Measurements from ENCODE around the gene TMTC1. TPM values are rescaled to one million over a fixed set of nuclear protein-coding genes. Genes with fewer than 3 reads are reported as not detected.

Gene TMTC1
- total and polyA plus RNA-seq, 5 donors from 2014 or later: not detected

GRCh38 chr12:29655861-29656260 is 127.9 kb downstream of the TMTC1 start:
- DNase-seq: no peak
- H3K9me3 ChIP-seq (ENCODE audit: control insufficient read depth in 2 of 2, low read length in 2 of 2): no peaks in the 10 kb centered on the region
- Mint-ChIP-seq H3K4me3 (no peak overlapping the region), H3K27ac (no peak overlapping the region), H3K36me3 (no peaks in the 10 kb centered on the region), H3K9me3 (no peaks in the 10 kb centered on the region), H3K27me3 (peaks cover 4% of the 10 kb centered on the region), H3K4me1 (no peaks in the 10 kb centered on the region)
- H3K4me3 ChIP-seq (ENCODE audit: low read depth, low read length): no peak overlapping the region
- H3K27me3 ChIP-seq (ENCODE audit: control insufficient read depth, insufficient read depth, low read length): no peaks in the 10 kb centered on the region
- H3K27ac ChIP-seq (ENCODE audit: insufficient read depth, low read length, poor library complexity, severe bottlenecking): no peak overlapping the region
- no peaks in the 10 kb centered on the region for H3K36me3 ChIP-seq (ENCODE audit: control insufficient read depth, insufficient read depth, low read length)
- no peak for ATAC-seq (ENCODE audit: low read depth in 2 of 2)
- no peaks in the 10 kb centered on the region for H3K4me1 ChIP-seq (ENCODE audit: control insufficient read depth, insufficient read depth, low read length, poor library complexity, severe bottlenecking)

DNA sequence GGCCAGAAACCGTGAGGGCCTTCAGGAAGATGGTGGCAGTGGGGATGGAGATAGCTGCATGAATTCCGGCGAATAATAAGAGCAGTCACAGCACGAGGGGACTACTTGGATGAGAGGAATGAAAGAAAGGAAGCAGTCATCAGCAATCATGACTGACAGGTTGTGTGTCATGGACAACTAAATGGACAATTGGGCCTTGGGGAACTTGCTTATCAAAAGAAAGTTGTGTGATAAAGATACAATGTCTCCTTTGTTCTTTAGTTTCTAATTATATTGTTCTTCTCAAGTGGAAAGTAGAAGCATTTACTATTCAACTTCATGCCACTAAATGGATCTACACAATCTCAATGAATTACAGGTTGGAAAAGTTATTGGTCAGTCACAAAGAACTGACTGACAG is 130.5 kb downstream of the TMTC1 start:
- H3K9me3 Mint-ChIP-seq: peaks cover 0 to 4% (median 0%) of the 10 kb centered on the region in 7 donors
- no peaks in the 10 kb centered on the region for H3K4me1 Mint-ChIP-seq
- Histone ChIP-seq H3K27ac (ENCODE audit: insufficient read depth, low read length, poor library complexity, severe bottlenecking) (no peak overlapping the region), H3K27me3 (ENCODE audit: control insufficient read depth, insufficient read depth, low read length) (no peaks in the 10 kb centered on the region), H3K9me3 (ENCODE audit: control insufficient read depth in 2 of 2, low read length in 2 of 2) (no peaks in the 10 kb centered on the region), H3K4me1 (ENCODE audit: control insufficient read depth, insufficient read depth, low read length, poor library complexity, severe bottlenecking) (no peaks in the 10 kb centered on the region), H3K4me3 (ENCODE audit: low read depth, low read length) (no peak overlapping the region), H3K36me3 (ENCODE audit: control insufficient read depth, insufficient read depth, low read length) (no peaks in the 10 kb centered on the region)
- no peak for ATAC-seq (ENCODE audit: low read depth in 2 of 2)
- DNase-seq: no peak
- H3K27ac Mint-ChIP-seq: no peak overlapping the region
- H3K4me3 Mint-ChIP-seq: no peak overlapping the region
- H3K27me3 Mint-ChIP-seq: peaks cover 4% of the 10 kb centered on the region
- no peaks in the 10 kb centered on the region for H3K36me3 Mint-ChIP-seq

DNA sequence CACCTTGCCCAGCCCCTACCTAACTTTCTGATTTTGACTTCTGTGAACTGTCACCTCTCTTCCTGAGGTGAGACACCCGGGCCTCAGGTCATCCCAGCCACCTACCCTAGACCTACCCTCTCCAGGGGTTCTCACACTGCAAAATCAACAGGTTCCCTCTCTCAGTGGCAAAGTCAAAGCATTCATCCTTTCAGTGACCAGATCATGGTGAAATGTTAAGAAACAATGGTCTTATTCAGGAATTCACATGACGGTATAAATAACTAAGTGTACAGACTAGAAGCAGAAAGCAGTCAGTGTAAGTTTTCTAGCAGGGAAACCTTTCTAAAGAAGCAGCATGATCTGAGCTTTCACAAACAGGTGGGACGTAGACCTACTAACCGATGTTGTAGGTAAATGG is 133.4 kb downstream of the TMTC1 start:
- Mint-ChIP-seq H3K27me3 (peaks cover 4% of the 10 kb centered on the region), H3K4me3 (no peak overlapping the region), H3K9me3 (peaks cover 0 to 4% (median 0%) of the 10 kb centered on the region in 7 donors), H3K27ac (no peak overlapping the region), H3K4me1 (no peaks in the 10 kb centered on the region), H3K36me3 (no peaks in the 10 kb centered on the region)
- no peak for ATAC-seq (ENCODE audit: low read depth in 2 of 2)
- no peaks in the 10 kb centered on the region for H3K27me3 ChIP-seq (ENCODE audit: control insufficient read depth, insufficient read depth, low read length)
- H3K9me3 ChIP-seq (ENCODE audit: control insufficient read depth in 2 of 2, low read length in 2 of 2): no peaks in the 10 kb centered on the region
- no peak overlapping the region for H3K27ac ChIP-seq (ENCODE audit: insufficient read depth, low read length, poor library complexity, severe bottlenecking)
- no peaks in the 10 kb centered on the region for H3K36me3 ChIP-seq (ENCODE audit: control insufficient read depth, insufficient read depth, low read length)
- DNase-seq: no peak
- H3K4me1 ChIP-seq (ENCODE audit: control insufficient read depth, insufficient read depth, low read length, poor library complexity, severe bottlenecking): no peaks in the 10 kb centered on the region
- no peak overlapping the region for H3K4me3 ChIP-seq (ENCODE audit: low read depth, low read length)

DNA sequence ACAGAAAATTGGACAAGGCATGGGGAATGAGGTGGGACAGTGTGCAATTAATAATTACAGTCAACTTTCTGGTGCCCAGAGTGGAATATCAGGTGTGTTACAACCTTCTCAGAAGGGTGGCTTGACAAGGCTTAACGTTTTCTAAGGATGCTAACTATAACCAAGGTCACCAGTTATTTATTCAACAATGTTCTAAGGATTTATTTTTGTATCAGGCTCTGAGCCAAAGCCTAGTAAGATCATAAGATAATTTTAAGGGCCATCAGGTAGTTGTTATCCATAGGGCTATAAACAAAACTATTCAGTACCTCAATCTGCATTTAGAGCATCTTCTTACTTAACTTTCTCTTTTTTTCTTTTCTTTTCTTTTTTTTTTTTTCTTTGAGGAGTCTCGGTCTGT is 134.0 kb downstream of the TMTC1 start:
- Mint-ChIP-seq H3K4me3 (no peak overlapping the region), H3K9me3 (peaks cover 0 to 4% (median 0%) of the 10 kb centered on the region in 7 donors), H3K36me3 (no peaks in the 10 kb centered on the region), H3K27me3 (peaks cover 4% of the 10 kb centered on the region), H3K27ac (no peak overlapping the region), H3K4me1 (no peaks in the 10 kb centered on the region)
- Histone ChIP-seq H3K36me3 (ENCODE audit: control insufficient read depth, insufficient read depth, low read length) (no peaks in the 10 kb centered on the region), H3K27ac (ENCODE audit: insufficient read depth, low read length, poor library complexity, severe bottlenecking) (no peak overlapping the region), H3K9me3 (ENCODE audit: control insufficient read depth in 2 of 2, low read length in 2 of 2) (no peaks in the 10 kb centered on the region), H3K4me1 (ENCODE audit: control insufficient read depth, insufficient read depth, low read length, poor library complexity, severe bottlenecking) (no peaks in the 10 kb centered on the region), H3K27me3 (ENCODE audit: control insufficient read depth, insufficient read depth, low read length) (no peaks in the 10 kb centered on the region), H3K4me3 (ENCODE audit: low read depth, low read length) (no peak overlapping the region)
- DNase-seq: no peak
- ATAC-seq (ENCODE audit: low read depth in 2 of 2): no peak

GRCh38 chr12:29644536-29645162 is 139.1 kb downstream of the TMTC1 start:
- H3K9me3 Mint-ChIP-seq: peaks cover 0 to 2% (median 0%) of the 10 kb centered on the region in 7 donors
- DNase-seq (no peak), ATAC-seq (ENCODE audit: low read depth in 2 of 2) (no peak)
- no peaks in the 10 kb centered on the region for H3K36me3 Mint-ChIP-seq
- no peak overlapping the region for H3K4me3 ChIP-seq (ENCODE audit: low read depth, low read length)
- H3K4me1 Mint-ChIP-seq: no peaks in the 10 kb centered on the region
- H3K4me3 Mint-ChIP-seq: no peak overlapping the region
- no peaks in the 10 kb centered on the region for H3K27me3 ChIP-seq (ENCODE audit: control insufficient read depth, insufficient read depth, low read length)
- no peaks in the 10 kb centered on the region for H3K9me3 ChIP-seq (ENCODE audit: control insufficient read depth in 2 of 2, low read length in 2 of 2)
- peaks cover 4% of the 10 kb centered on the region for H3K27me3 Mint-ChIP-seq
- no peak overlapping the region for H3K27ac ChIP-seq (ENCODE audit: insufficient read depth, low read length, poor library complexity, severe bottlenecking)
- H3K27ac Mint-ChIP-seq: no peak overlapping the region
- no peaks in the 10 kb centered on the region for H3K36me3 ChIP-seq (ENCODE audit: control insufficient read depth, insufficient read depth, low read length)
- no peaks in the 10 kb centered on the region for H3K4me1 ChIP-seq (ENCODE audit: control insufficient read depth, insufficient read depth, low read length, poor library complexity, severe bottlenecking)

- no peaks in the 10 kb centered on the region for H3K27me3 ChIP-seq (ENCODE audit: control insufficient read depth, insufficient read depth, low read length)
- H3K27ac ChIP-seq (ENCODE audit: insufficient read depth, low read length, poor library complexity, severe bottlenecking): no peak overlapping the region
- Mint-ChIP-seq H3K4me1 (no peaks in the 10 kb centered on the region), H3K27me3 (peaks cover 4% of the 10 kb centered on the region), H3K36me3 (no peaks in the 10 kb centered on the region), H3K9me3 (no peaks in the 10 kb centered on the region), H3K27ac (no peak overlapping the region), H3K4me3 (no peak overlapping the region)
- H3K9me3 ChIP-seq (ENCODE audit: control insufficient read depth in 2 of 2, low read length in 2 of 2): no peaks in the 10 kb centered on the region
- H3K4me1 ChIP-seq (ENCODE audit: control insufficient read depth, insufficient read depth, low read length, poor library complexity, severe bottlenecking): no peaks in the 10 kb centered on the region
- no peaks in the 10 kb centered on the region for H3K36me3 ChIP-seq (ENCODE audit: control insufficient read depth, insufficient read depth, low read length)
- no peak for DNase-seq
- ATAC-seq (ENCODE audit: low read depth in 2 of 2): no peak
- no peak overlapping the region for H3K4me3 ChIP-seq (ENCODE audit: low read depth, low read length)
Measured at GRCh38 chr12:29640589-29641345, 143.0 kb downstream of the TMTC1 start.

DNA sequence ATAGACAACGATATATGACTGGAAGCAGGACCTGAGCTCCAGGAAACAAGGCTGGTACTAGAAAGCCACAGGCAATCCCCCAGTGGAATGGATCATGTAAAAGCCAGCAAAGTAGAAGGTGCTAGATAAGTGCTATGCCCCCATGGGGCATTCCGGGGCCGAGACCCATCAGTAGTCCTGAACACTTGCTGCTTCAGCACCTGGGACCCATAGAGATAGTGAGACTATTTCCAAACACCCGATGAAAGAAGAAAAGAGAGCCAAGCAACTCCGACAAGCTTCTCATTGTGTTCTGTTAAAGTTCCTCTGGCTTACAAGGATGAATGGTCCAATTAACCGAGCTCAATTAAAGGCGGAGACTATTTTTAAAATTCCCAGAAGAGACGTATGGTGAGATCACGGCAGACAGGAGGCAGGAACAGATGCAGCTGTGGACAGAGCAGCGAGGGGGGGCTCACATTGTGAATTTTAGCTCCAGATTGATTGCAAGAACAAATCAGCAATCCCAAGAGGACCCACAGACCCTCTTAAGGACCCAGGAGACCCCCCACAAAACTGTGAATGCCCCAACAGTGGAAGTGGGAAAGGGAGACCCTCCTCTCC is 143.7 kb downstream of the TMTC1 start:
- Mint-ChIP-seq H3K9me3 (no peaks in the 10 kb centered on the region), H3K27me3 (peaks cover 4% of the 10 kb centered on the region), H3K27ac (no peak overlapping the region), H3K36me3 (no peaks in the 10 kb centered on the region), H3K4me3 (no peak overlapping the region), H3K4me1 (no peaks in the 10 kb centered on the region)
- Histone ChIP-seq H3K27ac (ENCODE audit: insufficient read depth, low read length, poor library complexity, severe bottlenecking) (no peak overlapping the region), H3K36me3 (ENCODE audit: control insufficient read depth, insufficient read depth, low read length) (no peaks in the 10 kb centered on the region), H3K4me3 (ENCODE audit: low read depth, low read length) (no peak overlapping the region), H3K4me1 (ENCODE audit: control insufficient read depth, insufficient read depth, low read length, poor library complexity, severe bottlenecking) (no peaks in the 10 kb centered on the region), H3K9me3 (ENCODE audit: control insufficient read depth in 2 of 2, low read length in 2 of 2) (no peaks in the 10 kb centered on the region), H3K27me3 (ENCODE audit: control insufficient read depth, insufficient read depth, low read length) (no peaks in the 10 kb centered on the region)
- no peak for ATAC-seq (ENCODE audit: low read depth in 2 of 2)
- DNase-seq: no peak
